ENCODE measurements around the gene GLIS1.
A peak's percentile ranks its signal among the peaks of the same experiment; 100 is the strongest.

GLIS1 gene

DNA sequence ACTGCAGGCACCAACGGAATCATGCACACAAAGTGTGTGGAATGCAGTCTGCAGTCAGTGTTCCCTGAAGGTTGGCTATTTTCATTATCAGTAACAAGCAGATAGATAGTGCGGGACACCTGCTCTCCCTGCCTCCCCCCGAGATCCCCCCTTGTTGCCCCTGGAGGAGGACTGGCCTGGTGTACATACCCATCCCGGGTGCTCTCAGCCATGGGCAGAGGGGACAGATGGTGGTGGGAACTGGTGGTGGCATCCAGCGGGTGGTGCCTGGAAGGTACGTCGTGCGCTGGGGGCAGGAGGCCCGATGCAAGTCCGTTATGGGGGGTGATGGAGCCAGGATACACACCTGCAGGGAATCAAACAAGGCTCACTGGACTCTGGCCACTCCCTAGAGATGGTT lies 224.5 kb downstream of the GLIS1 start:
- no peak for DNase-seq

DNA sequence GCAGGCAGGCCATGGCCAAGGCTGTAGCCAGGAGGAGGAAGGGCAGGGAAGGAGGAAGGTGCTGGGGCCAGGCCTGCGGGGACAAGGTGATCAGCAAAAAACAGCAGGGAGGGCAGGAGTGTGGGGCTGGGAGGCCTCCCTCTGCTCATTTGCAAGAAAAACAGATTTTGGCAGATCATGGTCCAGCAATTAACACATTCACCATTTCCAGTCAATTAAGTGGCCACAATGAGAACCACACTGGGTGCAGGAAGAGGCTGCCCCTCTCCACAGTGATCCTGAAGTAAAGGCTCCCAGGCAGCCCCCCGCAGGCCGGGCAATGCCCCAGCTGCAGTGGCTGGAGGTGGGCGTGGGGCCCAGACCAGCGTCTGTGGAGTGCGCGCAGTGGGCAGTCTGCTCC lies 225.1 kb downstream of the GLIS1 start:
- DNase-seq, result no peak

DNA sequence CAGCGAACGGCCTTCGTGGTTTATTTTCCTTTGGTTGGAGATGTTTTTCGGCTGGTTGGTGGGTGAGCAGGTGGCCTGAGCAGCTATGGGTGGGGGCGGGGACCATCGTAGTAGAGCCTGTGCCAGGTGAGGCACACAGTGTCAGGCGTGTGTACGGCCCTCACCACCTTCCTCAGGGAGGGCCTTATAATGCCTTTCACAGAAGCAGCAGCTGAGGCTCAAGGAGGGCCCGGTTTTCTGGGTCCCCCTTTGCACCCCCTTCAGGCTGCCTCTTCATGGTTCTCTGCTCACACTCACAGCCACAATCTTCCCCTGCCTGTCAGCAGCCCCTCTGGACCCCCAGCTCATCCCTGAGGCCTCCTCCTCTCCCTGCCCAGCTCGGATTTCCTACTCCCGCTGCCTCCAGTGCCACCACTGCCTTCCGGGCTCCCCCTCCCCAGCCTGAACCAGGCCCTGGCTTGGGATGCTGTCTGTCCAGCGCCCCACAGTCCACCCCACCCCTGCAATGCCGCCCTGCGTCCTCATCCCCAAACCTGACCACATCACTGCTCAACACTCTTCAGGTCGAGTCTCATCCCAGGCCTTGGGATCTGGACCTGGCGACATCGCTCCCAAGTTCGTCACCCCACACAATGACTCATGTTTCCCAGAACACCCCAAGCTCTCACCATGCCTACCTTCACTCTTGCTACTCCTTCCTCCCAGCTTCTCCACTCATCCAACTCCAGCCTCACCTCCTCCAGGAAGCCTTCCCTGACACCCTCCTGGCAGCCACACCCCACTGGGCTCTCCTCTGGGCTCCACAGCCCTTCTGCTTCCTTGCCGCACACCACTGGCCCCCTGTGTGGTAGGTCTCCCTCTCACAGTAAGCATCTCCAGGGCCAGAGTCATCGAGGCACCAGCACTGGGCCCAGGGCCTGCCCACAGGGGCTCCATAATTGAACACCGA lies 225.9 kb downstream of the GLIS1 start:
- no peak for DNase-seq

- peak; percentile 59 for DNase-seq
Observed at GRCh38 chr1:53511933-53512806, 226.8 kb downstream of the GLIS1 start.

- no peak for DNase-seq
Observed at GRCh38 chr1:53511323-53511932, 227.5 kb downstream of the GLIS1 start.

GRCh38 chr1:53510215-53510614 lies 228.7 kb downstream of the GLIS1 start:
- no peak for DNase-seq

DNA sequence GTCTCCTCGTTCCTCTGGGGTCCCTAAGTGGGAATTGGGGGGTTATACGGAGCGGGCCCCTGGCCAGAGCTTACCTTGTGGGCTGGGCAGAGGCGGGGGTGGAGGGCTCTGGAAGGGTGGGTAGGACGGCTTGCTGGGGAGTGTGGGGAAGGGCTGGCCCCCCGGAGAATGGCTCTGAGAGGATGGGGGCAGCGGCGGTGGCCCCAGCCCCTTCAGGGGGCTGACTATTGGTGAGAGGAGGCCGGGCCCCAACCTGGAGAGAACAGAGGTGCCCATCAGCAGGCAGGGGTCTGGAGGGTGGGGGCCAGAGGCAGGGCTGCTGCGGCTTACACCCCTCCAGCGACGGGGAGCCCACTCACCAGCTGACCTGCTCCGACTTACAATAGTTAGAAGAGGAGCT lies 229.2 kb downstream of the GLIS1 start:
- DNase-seq, result no peak

- no peak for DNase-seq
Observed at GRCh38 chr1:53508991-53509666, 229.8 kb downstream of the GLIS1 start.

DNA sequence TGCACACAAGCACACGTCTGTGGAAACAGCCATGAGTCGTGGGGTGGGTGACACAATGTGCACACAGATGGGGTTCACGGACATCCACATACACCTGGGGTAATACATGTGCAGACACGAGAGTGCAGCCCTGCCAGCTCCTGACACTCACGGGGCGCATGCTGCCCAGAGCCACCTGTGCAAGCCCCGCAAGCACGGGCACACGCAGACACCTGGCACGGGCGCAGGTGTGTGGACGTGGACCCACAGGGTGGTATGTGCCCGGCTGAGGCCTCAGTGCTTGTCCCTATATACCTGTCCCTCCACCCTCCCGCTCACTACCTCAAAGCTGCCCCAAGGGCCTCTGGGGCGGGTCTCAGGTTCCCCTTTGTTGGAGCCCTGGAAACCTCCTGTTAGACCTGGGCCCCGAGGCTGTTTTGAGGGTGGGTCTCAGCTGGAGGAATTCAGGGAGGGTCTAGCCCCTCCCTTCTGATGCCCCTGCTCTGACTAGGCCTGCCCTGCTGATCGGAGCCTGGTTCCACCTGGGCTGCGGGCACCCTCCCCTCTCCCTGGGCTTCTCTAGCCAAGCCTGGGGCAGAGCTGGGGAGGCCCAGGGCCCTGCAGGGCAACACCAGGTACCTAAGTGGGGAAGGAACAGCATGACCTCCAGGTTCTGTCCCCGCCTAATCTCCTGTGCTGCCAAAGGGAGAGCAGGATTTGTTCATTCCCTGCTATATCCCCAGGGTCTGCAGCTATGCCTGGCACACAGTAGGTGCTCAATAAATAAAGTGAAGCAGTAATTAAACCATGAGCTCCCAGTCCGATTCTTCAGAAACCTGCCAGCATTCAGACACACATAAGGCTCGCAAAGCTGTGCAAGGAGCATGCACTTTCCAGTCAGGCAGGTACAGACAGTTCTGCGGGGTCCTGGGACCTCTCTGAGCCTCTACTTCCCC lies 230.6 kb downstream of the GLIS1 start:
- DNase-seq, result no peak

GRCh38 chr1:53507116-53507820 lies 231.7 kb downstream of the GLIS1 start:
- DNase-seq, result no peak

- no peak for DNase-seq
Observed at GRCh38 chr1:53506355-53507050, 232.5 kb downstream of the GLIS1 start.

- DNase-seq, result no peak
Observed at GRCh38 chr1:53505891-53506290, 233.1 kb downstream of the GLIS1 start.

DNA sequence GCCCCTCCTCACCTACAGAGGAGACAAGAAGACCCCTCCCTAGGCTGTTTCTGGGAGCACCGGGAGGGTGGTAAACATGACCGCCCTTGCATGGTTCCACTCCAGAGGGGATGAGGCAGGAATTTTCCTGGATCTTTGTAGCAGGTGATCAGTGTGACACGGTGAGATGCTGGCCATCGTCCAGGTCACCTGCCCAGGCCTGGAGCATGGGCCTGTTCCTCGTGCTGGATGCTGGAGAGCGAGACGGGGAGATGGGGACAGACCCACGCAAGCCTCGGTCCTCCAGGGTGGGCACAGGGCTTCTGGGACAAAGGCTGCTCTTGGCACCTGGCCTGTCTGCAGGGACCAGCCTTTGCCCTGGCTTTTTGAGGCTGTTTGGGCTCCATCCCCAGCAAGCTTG lies 233.6 kb downstream of the GLIS1 start:
- DNase-seq, result no peak

DNA sequence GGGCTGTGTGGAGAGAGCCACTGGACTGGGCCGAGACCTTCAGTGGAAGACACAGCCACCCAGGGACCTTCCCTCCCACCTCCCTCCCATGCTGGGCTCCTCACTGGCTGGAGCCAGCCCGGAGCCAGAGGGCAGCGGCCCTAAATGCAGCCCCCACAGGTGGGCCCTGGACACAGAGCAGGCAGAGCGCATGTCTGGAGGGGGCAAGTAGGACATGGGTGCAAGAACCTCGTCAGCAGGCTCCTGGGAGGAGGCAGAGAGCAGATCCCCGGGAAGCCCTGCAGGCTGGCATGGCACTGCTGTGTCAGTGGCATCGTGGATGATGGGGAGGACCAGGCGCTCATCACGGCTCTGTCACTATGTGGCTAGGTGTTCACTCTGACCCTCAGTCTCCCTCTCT lies 234.1 kb downstream of the GLIS1 start:
- no peak for DNase-seq

DNA sequence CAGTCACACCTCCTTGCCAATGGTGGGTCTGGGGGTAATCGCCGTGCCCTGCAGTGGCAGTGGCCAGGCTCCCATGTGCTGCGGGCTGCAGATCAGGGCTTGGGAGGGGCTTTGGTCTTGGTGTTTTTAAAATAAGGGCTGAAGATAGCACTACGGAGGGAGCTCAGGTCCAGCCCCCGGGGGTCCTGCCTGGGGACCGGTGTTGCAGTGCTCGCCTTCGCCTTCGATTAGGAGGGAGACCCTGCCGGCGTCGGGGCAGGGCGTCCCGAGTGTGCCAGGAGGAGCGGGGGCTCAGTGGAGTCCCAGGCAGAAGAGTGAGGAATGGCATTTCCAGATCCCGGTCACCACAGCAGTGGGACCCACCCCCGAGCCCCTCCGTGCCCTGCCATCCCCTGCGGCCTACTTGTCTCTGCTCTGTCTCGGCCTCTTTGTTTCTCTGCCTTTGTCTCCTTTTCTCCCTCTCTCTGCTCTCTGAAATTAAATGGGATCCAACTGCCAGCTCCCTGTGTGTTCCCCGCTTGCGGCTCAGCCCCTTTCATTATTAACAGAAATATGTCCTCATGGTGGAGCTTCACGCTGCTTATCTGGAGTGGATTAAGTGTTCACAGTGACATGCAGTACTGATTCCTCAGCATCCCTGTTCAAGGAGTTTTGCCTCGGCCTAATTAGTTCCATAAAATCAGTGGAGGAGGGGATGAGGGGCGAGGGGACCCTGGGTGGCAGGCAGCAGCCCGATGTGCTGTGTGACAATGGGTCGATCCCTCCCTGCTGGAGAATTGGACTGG lies 235.3 kb downstream of the GLIS1 start:
- no peak for DNase-seq

DNA sequence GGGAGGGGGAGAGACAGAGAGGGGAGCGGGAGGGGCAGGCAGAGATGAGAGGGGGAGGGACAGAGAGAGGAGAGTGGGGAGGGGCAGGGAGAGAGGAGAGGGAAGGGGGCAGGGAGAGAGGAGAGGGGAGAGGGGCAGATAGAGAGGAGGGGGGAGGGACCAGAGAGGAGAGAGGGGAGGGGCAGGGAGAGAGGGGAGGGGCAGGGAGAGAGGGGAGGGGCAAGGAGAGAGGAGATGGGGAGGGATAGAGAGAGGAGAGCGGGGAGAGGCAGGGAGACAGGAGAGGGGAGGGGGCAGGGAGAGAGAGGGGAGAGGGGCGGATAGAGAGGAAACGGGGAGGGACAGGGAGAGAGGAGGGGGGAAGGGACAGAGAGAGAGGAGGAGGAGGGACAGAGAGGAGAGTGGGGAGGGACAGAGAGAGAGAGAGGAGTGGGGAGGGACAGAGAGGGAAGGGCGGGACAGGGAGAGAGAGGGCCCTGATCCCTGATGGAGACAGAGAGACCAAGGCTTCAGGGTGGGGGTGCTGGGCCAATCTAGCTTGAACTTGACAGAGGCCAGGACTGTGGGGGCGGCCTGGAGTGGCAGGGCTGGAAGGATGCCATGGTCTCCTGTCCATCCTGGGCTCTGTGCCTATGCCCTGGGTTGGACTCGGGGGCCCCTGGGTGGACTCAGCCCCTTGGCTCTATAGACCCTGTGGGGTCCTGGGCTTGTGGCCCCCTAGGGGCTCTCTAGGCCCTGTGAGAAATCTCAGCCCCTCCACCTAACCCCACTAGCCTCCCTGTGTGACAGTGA lies 236.1 kb downstream of the GLIS1 start:
- no peak for DNase-seq

DNA sequence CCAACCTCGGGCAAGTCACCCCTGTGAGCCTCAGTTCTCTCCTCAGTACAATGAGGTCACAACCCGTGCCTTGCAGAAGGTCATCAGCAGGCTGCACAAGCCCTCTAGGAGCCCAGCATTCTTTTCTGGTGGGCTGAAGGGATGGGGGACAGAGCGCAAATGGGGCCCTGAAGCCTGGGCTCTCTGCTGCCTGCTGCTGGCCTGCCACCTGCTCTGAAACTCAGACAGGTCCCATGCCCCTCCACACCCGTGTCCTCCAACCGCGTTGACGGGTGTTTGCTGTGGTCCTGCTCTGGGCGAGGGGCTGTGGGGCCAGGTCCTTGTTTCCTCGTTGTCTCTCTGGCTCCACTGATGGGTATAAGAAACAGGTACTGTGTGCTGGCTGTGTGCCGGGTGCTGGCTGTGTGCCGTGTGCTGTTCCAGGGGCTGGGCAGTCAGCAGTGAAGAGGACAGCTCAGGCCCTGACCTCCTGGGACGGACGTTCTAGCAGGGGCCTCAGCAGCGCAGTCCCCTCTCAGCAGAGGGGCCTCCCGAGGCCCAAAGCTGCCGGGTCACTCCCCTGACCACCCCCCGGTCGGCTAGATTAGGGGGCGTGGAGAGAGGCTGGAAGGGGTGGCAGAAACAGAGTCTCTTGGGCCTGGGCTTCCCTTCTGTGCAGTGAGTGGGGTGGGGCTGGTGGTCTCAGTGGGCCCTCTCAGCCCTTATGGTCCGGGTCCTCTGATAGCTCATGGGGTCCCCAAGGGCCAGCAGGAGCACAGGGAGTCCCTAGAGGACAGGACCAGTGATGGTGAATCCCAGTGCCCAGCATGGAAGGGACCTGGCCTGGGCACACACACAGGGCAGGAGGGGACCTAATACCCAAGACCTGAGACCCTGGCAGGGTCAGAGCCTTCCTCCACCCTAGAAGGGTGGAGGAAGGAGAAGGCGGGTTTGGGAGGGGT lies 237.6 kb downstream of the GLIS1 start:
- no peak for DNase-seq

All from right hindlimb (tissue), 1 donor.